Effector memory CD4-positive, alpha-beta T cell (primary cell): ENCODE measurements around the gene RNF141.

Experiments
- DNase-seq, 3 donors: peaks; one replicate each; pipeline ENCODE4 v3.0.0-alpha.2; 2020
- H3K27ac ChIP-seq: 2 replicates; pipeline ENCODE4 v1.7.0; 2013; ENCODE audit warnings: mild to moderate bottlenecking, low read length, moderate library complexity; ENCODE audit not compliant: insufficient read depth, poor library complexity, severe bottlenecking
- H3K27me3 ChIP-seq: replicated peaks from 2 replicates; pipeline ENCODE4 v1.7.0; 2013; ENCODE audit warnings: mild to moderate bottlenecking, low read length; ENCODE audit not compliant: insufficient read depth, control insufficient read depth, poor library complexity, severe bottlenecking
- H3K36me3 ChIP-seq: 2 replicates; pipeline ENCODE4 v1.7.0; 2013; ENCODE audit warnings: mild to moderate bottlenecking, low read length, moderate library complexity; ENCODE audit not compliant: control insufficient read depth, insufficient read depth
- H3K4me1 ChIP-seq: 2 replicates; pipeline ENCODE4 v1.7.0; 2013; ENCODE audit warnings: low read length, mild to moderate bottlenecking; ENCODE audit not compliant: control insufficient read depth, insufficient read depth, poor library complexity, severe bottlenecking
- H3K4me3 ChIP-seq: 2 replicates; pipeline ENCODE4 v1.7.0; 2013; ENCODE audit warnings: low read length, low read depth, mild to moderate bottlenecking; ENCODE audit not compliant: insufficient read depth, poor library complexity, severe bottlenecking
- H3K9me3 ChIP-seq: 2 replicates; pipeline ENCODE4 v1.7.0; 2013; ENCODE audit warnings: mild to moderate bottlenecking, low read length, moderate library complexity; ENCODE audit not compliant: control insufficient read depth

Gene RNF141

DNA sequence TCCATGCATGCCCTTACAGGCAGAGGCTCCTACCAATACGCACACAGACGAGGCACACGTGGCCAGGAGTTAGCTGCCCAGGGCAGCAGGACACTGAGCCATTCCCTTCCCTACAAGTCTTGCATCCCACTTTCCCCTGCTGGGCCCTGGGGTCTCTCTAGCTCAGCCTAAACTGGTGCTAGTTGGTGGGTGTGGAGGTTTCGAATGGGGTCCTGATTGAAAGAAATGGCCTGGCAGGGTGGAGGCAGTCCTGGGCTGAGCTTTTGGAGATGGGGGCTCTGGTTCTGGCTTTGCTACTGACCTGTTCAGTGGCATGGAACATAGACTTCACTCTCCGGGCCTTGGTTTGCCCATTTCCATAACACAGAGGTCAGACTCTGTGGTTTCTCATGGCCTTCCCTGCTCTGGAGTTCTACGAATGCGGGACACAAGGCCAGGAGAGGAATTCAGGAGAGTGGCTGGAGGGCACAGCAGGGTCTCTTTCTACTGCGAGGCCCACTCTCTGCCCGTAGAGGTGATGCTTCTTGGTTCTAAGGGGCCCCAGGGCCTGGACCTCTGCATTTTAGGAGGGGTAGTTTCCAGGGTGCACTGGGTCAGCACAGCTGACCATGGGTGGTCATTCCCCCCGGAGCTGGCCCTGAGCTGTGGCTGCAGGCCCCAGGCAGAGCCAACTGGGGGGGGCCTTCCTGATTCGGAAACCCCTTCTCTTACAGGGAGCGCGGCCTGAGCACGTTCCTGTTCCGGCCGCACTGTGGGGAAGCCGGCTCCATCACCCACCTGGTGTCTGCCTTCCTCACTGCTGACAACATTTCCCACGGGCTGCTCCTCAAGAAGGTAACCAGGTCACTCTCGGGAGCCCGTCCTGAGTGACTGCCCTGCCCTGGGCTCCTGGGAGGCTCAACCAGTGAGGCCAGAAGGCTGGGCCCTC, 40.0 kb downstream of the RNF141 start:
- peaks cover 91% of the 10 kb centered on the region for H3K36me3 ChIP-seq
- H3K4me1 ChIP-seq: no peaks in the 10 kb centered on the region
- H3K27ac ChIP-seq: no peak overlapping the region
- H3K27me3 ChIP-seq: no peaks in the 10 kb centered on the region
- no peak overlapping the region for H3K4me3 ChIP-seq
- H3K9me3 ChIP-seq: no peaks in the 10 kb centered on the region
- no peak for DNase-seq

DNA sequence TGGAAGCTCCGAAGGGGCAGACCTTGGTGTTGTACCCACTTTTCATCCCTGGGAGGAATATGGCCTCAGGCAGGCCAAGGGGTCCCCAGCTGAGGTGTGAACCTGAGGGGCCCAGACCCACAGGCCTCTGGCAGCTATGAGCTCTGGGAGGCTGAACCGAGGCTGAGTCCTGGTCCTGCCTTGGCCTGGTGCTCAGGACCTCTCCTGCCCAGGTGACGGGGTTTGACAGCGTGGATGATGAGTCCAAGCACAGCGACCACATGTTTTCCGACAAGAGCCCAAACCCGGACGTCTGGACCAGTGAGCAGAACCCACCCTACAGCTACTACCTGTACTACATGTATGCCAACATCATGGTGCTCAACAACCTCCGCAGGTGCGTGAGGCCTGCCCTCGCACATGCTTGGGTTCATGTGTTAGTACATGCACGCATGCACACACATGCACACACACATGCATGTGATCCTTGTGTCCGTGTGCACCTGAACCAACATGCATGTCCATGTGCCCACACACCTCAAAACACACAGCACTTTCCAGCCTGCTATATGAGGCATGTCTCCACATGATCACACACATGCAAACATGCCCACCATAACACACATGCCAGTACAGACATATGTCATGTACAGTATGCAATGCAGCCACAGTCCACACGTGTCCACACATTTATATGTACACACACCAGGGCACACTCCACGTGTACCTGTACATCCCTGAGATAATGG, 40.9 kb downstream of the RNF141 start:
- Histone ChIP-seq H3K9me3 (no peaks in the 10 kb centered on the region), H3K27me3 (no peaks in the 10 kb centered on the region), H3K27ac (no peak overlapping the region), H3K4me3 (no peak overlapping the region), H3K4me1 (no peaks in the 10 kb centered on the region), H3K36me3 (peaks cover 90% of the 10 kb centered on the region)
- no peak for DNase-seq

DNA sequence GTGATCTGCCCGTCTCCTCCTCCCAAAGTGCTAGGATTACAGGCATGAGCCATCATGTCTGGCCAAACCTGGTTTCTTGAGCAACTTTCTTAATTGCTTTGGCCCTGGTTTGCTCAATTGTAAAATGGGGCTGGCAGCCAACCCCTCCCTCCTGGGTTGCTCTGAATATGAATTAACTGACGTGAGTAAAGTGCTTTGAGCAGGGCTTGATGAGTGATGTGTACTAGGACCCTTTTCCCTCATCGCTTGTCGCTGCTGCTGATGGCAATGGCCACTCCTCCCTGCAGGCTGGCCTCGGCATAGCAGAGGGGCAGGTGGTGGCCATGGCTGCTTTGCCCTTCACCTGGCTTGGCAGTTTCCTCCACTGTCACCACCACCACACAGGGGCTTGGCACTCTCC, 41.5 kb downstream of the RNF141 start:
- Histone ChIP-seq H3K27ac (no peak overlapping the region), H3K4me3 (no peak overlapping the region), H3K4me1 (no peaks in the 10 kb centered on the region), H3K9me3 (no peaks in the 10 kb centered on the region), H3K36me3 (peaks cover 90% of the 10 kb centered on the region), H3K27me3 (no peaks in the 10 kb centered on the region)
- no peak for DNase-seq

GRCh38 chr11:10498426-10499250, 42.3 kb downstream of the RNF141 start:
- H3K27ac ChIP-seq: no peak overlapping the region
- H3K27me3 ChIP-seq: no peaks in the 10 kb centered on the region
- H3K9me3 ChIP-seq: no peaks in the 10 kb centered on the region
- H3K4me3 ChIP-seq: no peak overlapping the region
- DNase-seq: no peak
- H3K36me3 ChIP-seq: peaks cover 90% of the 10 kb centered on the region
- no peaks in the 10 kb centered on the region for H3K4me1 ChIP-seq

GRCh38 chr11:10498022-10498400, 43.0 kb downstream of the RNF141 start:
- DNase-seq: no peak
- no peak overlapping the region for H3K27ac ChIP-seq
- H3K27me3 ChIP-seq: no peaks in the 10 kb centered on the region
- H3K36me3 ChIP-seq: peaks cover 91% of the 10 kb centered on the region
- H3K9me3 ChIP-seq: no peaks in the 10 kb centered on the region
- no peaks in the 10 kb centered on the region for H3K4me1 ChIP-seq
- no peak overlapping the region for H3K4me3 ChIP-seq

- no peak overlapping the region for H3K27ac ChIP-seq
- peaks cover 91% of the 10 kb centered on the region for H3K36me3 ChIP-seq
Observed at GRCh38 chr11:10497371-10498021, 43.5 kb downstream of the RNF141 start.

DNA sequence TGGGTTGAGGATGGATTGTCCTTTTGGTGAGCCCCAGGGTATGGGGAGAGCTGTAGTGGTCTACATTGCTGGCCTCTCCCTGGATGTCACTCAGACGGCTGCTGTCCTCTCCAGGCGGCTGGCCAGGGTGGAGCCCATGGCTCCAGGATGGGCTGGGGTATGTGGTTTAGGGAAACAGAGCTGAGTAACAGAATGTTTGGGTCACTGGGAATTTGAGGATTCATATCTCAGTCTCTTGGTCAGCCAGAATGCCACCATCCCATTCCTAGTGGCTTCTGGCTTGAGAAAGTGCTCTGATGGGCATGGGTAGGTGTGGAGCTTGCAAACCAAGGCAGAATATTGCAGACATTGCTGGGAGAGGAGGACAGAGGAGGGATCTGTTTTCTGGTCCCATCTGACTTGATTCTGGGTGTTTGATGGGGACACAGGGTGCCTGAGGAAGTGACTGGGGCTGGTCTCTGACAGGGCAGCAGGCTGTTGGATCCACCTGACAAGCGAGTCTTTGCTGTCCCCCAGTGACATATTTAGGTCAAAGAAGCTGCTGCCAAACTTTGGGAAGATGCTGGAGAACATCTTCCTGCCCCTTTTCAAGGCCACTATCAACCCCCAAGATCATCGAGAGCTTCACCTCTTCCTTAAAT, 44.6 kb downstream of the RNF141 start:
- no peak for DNase-seq
- no peaks in the 10 kb centered on the region for H3K4me1 ChIP-seq
- H3K4me3 ChIP-seq: no peak overlapping the region
- H3K36me3 ChIP-seq: peaks cover 85% of the 10 kb centered on the region
- H3K27ac ChIP-seq: no peak overlapping the region
- no peaks in the 10 kb centered on the region for H3K9me3 ChIP-seq
- H3K27me3 ChIP-seq: no peaks in the 10 kb centered on the region

More at GRCh38 chr11:10497371-10498021, 43.5 kb downstream of the RNF141 start:
- Histone ChIP-seq H3K27me3 (no peaks in the 10 kb centered on the region), H3K4me1 (no peaks in the 10 kb centered on the region), H3K4me3 (no peak overlapping the region), H3K9me3 (no peaks in the 10 kb centered on the region)
- DNase-seq: no peak

DNA sequence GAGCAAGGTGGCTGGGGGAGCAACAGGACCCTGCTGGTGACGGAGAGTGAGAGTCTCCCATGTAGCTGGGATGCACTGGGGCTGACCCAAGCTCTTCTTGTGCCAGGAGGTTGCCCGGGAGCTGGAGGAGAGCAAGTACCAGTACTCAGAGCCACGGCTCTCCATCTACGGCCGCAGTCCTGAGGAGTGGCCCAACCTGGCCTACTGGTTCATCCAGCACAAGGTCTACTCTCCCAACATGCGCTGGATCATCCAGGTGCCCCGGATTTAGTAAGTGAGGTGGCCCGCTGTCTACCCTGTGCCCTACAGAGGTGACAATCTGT, 45.6 kb downstream of the RNF141 start:
- H3K27me3 ChIP-seq: no peaks in the 10 kb centered on the region
- no peak overlapping the region for H3K27ac ChIP-seq
- DNase-seq: no peak
- no peak overlapping the region for H3K4me3 ChIP-seq
- H3K36me3 ChIP-seq: peaks cover 84% of the 10 kb centered on the region
- no peaks in the 10 kb centered on the region for H3K9me3 ChIP-seq
- H3K4me1 ChIP-seq: no peaks in the 10 kb centered on the region
